ENCODE results near the gene KCNE4.

Gene KCNE4

DNA sequence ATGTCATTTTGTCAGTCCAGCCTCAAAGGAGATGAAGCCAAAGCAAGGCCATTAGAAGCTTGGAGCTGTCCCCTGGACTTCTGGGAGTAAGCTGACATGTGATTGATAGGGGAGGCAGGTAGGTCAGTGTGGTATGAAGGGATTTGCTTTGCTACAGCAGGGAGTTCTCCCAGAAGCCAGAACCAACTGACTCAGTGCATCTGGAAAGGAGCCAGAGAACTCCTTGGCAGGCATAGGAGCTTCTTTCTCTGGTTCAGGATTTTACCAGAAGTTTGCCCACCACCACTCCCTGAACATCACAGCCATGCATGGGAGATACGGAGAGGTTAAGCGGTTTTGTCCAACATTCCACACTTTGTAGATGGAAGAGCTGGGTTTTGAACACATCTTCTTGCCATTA lies 24.5 kb upstream of the KCNE4 start:
- TF ChIP-seq, protein P1, sequence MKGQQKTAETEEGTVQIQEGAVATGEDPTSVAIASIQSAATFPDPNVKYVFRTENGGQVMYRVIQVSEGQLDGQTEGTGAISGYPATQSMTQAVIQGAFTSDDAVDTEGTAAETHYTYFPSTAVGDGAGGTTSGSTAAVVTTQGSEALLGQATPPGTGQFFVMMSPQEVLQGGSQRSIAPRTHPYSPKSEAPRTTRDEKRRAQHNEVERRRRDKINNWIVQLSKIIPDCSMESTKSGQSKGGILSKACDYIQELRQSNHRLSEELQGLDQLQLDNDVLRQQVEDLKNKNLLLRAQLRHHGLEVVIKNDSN (IDR thresholded peaks at IDR 0.05): no peak
- no peak for TF ChIP-seq EGR1 (IDR thresholded peaks at IDR 0.05)
- no peak for TF ChIP-seq RAD21 (IDR thresholded peaks at IDR 0.05; ENCODE audit: low read depth)
- TF ChIP-seq YY1 (IDR thresholded peaks at IDR 0.05; ENCODE audit: low read depth): no peak
- no peak for TF ChIP-seq FOXM1 (IDR thresholded peaks at IDR 0.05; ENCODE audit: borderline replicate concordance, low read depth)
- no peak for TF ChIP-seq TEAD4 (IDR thresholded peaks at IDR 0.05)
- TF ChIP-seq TAF1 (IDR thresholded peaks at IDR 0.05; ENCODE audit: low read depth): no peak
- no peak for TF ChIP-seq CEBPB (IDR thresholded peaks at IDR 0.05)
- peak; percentile 56 for TF ChIP-seq NFIC (IDR thresholded peaks at IDR 0.05)
- TF ChIP-seq, protein P2, sequence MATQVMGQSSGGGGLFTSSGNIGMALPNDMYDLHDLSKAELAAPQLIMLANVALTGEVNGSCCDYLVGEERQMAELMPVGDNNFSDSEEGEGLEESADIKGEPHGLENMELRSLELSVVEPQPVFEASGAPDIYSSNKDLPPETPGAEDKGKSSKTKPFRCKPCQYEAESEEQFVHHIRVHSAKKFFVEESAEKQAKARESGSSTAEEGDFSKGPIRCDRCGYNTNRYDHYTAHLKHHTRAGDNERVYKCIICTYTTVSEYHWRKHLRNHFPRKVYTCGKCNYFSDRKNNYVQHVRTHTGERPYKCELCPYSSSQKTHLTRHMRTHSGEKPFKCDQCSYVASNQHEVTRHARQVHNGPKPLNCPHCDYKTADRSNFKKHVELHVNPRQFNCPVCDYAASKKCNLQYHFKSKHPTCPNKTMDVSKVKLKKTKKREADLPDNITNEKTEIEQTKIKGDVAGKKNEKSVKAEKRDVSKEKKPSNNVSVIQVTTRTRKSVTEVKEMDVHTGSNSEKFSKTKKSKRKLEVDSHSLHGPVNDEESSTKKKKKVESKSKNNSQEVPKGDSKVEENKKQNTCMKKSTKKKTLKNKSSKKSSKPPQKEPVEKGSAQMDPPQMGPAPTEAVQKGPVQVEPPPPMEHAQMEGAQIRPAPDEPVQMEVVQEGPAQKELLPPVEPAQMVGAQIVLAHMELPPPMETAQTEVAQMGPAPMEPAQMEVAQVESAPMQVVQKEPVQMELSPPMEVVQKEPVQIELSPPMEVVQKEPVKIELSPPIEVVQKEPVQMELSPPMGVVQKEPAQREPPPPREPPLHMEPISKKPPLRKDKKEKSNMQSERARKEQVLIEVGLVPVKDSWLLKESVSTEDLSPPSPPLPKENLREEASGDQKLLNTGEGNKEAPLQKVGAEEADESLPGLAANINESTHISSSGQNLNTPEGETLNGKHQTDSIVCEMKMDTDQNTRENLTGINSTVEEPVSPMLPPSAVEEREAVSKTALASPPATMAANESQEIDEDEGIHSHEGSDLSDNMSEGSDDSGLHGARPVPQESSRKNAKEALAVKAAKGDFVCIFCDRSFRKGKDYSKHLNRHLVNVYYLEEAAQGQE (IDR thresholded peaks at IDR 0.05; ENCODE audit: low read depth): no peak; the same call in 1 of the 2 replicates
- no peak for TF ChIP-seq EP300 (IDR thresholded peaks at IDR 0.05; ENCODE audit: borderline replicate concordance)
- TF ChIP-seq TCF12 (IDR thresholded peaks at IDR 0.05; ENCODE audit: low read depth): no peak
- TF ChIP-seq, protein P3, sequence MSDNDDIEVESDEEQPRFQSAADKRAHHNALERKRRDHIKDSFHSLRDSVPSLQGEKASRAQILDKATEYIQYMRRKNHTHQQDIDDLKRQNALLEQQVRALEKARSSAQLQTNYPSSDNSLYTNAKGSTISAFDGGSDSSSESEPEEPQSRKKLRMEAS (IDR thresholded peaks at IDR 0.05): peak; percentile 42
- no peak for TF ChIP-seq CREB1 (IDR thresholded peaks at IDR 0.05; ENCODE audit: low read depth)
- no peak for TF ChIP-seq ZBTB7A (IDR thresholded peaks at IDR 0.05; ENCODE audit: low read depth)

DNA sequence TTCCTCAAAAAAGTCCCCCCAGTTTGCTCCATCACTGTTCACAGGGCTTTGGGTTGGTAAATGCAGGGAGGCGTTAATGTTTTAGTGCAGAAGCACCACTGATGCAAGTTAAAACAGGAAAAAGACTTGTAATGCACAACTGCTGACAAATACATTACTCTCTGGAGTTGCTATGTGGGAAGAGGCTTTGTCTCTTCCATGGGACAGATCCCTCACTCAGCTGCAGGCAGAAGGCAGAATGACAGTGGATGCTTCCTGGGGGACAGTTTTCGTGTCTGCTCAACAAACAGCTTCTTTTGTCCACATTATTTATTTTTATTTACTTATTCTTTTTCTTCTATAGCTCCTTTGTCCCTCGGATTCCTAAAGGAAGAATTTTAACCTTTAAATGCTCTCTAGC lies 22.7 kb upstream of the KCNE4 start:
- no peak for TF ChIP-seq FOXM1 (IDR thresholded peaks at IDR 0.05; ENCODE audit: borderline replicate concordance, low read depth)

DNA sequence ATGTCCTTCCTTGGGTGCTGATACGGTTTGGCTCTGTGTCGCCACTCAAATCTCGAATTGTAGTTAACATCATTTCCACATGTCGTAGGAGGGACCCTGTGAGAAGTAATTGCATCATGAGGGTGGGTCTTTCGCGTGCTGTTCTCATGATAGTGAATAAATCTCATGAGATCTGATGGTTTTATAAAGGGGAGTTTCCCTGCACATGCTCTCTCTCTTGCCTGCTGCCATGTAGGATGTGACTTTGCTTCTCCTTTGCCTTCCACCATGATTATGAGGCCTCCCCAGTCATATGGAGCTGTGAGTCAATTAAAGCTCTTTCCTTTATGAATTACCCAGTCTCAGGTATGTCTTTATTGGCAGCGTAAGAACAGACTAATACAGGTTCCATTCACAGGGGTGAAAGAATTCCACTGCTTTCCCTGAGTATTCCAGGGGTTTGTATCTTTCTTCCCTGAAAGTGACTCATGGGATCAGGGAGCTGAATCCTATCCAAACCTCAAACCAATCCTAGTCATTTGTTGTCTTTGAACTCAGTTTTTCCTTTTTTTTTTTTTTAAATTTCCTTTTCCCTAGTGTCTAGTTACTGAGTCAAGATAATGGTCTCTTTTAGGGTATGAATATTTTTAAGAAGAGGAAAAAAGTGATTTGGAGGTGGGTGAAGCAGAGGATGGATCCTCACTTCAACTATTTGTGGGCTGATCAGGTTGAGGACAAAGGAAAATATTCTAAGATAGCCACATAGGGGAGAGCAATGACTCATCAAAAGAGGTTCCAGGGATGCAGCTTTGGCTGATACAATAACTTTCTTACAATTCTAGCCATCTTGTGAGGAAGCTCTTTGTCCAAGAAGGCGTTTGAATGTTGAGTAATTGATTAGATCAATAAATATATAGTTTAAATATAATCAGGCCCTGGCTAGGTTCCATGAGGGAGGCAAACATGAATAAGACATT lies 19.5 kb upstream of the KCNE4 start:
- TF ChIP-seq TAF1 (IDR thresholded peaks at IDR 0.05; ENCODE audit: low read depth) (no peak), ZBTB7A (IDR thresholded peaks at IDR 0.05; ENCODE audit: low read depth) (no peak), YY1 (IDR thresholded peaks at IDR 0.05; ENCODE audit: low read depth) (no peak)
- TF ChIP-seq, protein P2 (IDR thresholded peaks at IDR 0.05; ENCODE audit: low read depth): no peak

DNA sequence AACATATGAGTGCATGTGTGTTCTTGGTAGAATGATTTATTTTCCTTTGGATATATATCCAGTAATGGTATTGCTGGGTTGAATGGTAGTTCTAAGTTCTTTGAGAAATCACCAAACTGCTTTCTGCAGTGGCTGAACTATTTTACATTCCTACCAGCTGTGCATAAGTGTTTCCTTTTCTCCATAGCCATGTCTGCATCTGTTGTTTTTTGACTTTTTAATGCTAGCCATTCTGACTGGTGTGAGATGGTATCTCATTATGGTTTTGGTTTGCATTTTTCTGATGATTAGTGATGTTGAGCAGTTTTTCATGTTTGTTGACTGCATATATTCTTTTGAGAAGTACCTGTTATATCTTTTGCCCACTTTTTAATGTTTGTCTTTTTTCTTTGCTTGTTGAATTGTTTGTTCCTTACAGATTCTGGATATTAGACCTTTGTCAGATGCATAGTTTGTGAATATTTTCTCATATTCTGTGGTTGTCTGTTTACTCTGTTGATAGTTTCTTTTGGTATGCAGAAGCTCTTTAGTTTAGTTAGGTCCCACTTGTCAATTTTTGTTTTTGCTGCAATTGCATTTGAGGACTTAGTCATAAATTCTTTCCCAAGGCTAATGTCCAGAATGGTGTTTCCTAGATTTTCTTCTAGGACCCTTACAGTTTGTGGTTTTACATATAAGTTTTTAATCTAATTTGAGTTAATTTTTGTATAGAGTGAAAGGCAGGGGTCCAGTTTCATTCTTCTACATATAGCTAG lies 17.6 kb upstream of the KCNE4 start:
- TF ChIP-seq TEAD4 (IDR thresholded peaks at IDR 0.05): no peak
- no peak for TF ChIP-seq CREB1 (IDR thresholded peaks at IDR 0.05; ENCODE audit: low read depth)
- TF ChIP-seq CEBPB (IDR thresholded peaks at IDR 0.05): no peak
- TF ChIP-seq, protein P1 (IDR thresholded peaks at IDR 0.05): no peak
- TF ChIP-seq, protein P2 (IDR thresholded peaks at IDR 0.05; ENCODE audit: low read depth): no peak
- TF ChIP-seq YY1 (IDR thresholded peaks at IDR 0.05; ENCODE audit: low read depth): no peak
- TF ChIP-seq ZBTB7A (IDR thresholded peaks at IDR 0.05; ENCODE audit: low read depth): no peak
- no peak for TF ChIP-seq TAF1 (IDR thresholded peaks at IDR 0.05; ENCODE audit: low read depth)
- TF ChIP-seq RAD21 (IDR thresholded peaks at IDR 0.05; ENCODE audit: low read depth): no peak
- TF ChIP-seq EGR1 (IDR thresholded peaks at IDR 0.05): no peak
- TF ChIP-seq EP300 (IDR thresholded peaks at IDR 0.05; ENCODE audit: borderline replicate concordance): no peak
- TF ChIP-seq FOXM1 (IDR thresholded peaks at IDR 0.05; ENCODE audit: borderline replicate concordance, low read depth): no peak
- TF ChIP-seq, protein P3 (IDR thresholded peaks at IDR 0.05): no peak
- TF ChIP-seq TCF12 (IDR thresholded peaks at IDR 0.05; ENCODE audit: low read depth): no peak
- TF ChIP-seq NFIC (IDR thresholded peaks at IDR 0.05): no peak

Data from Ishikawa (cell line).